Measurements from ENCODE around the gene ETNK2.

- TF ChIP-seq POLR2A (IDR thresholded peaks at IDR 0.05; ENCODE audit: low read length) (no peak), GATA1 (IDR thresholded peaks at IDR 0.05; ENCODE audit: low read depth, low read length) (no peak)
Measured at GRCh38 chr1:204170494-204171155, 18.8 kb upstream of the ETNK2 start.

Data from erythroblast (primary cell).